Astrocyte (in vitro differentiated cells and primary cell): ENCODE measurements around the gene ETFA. TPM values are rescaled to one million over a fixed set of nuclear protein-coding genes. Genes with fewer than 3 reads are reported as not detected.

ENCODE experiments used
- DNase-seq: peaks from one replicate; pipeline ENCODE4 v3.0.0-alpha.2; 2010; ENCODE audit warnings: low read depth
- FAIRE-seq: peaks from 2 replicates; lab custom pipeline; 2011; peaks lifted over from hg19 to GRCh38; lab: Jason Lieb, UNC
- H2AFZ ChIP-seq: 2 replicates; pipeline ENCODE4 v1.6.0; 2012; ENCODE audit warnings: low read depth, low read length, inconsistent platforms
- H3K27ac ChIP-seq: 2 replicates; pipeline ENCODE4 v1.5.1; 2011; ENCODE audit warnings: low read depth, low read length, inconsistent platforms
- H3K27me3 ChIP-seq: 2 replicates; pipeline ENCODE4 v1.6.0; 2011; ENCODE audit warnings: low read length, inconsistent platforms; ENCODE audit not compliant: insufficient read depth
- H3K36me3 ChIP-seq: 2 replicates; pipeline ENCODE4 v1.5.1; 2011; ENCODE audit warnings: low read length, inconsistent platforms; ENCODE audit not compliant: insufficient read depth
- H3K4me1 ChIP-seq: 2 replicates; pipeline ENCODE4 v1.5.1; 2011; ENCODE audit warnings: low read length, inconsistent platforms; ENCODE audit not compliant: insufficient read depth
- H3K4me2 ChIP-seq: 2 replicates; pipeline ENCODE4 v1.6.0; 2012; ENCODE audit warnings: low read length, inconsistent platforms
- H3K4me3 ChIP-seq: 2 replicates; pipeline ENCODE4 v1.5.1; 2011; ENCODE audit warnings: low read depth, mild to moderate bottlenecking, low read length, inconsistent platforms; ENCODE audit not compliant: insufficient read depth
- H3K79me2 ChIP-seq: 2 replicates; pipeline ENCODE4 v1.6.0; 2012; ENCODE audit warnings: mild to moderate bottlenecking, low read length, inconsistent platforms; ENCODE audit not compliant: insufficient read depth
- H3K9ac ChIP-seq: 2 replicates; pipeline ENCODE4 v1.6.0; 2012; ENCODE audit warnings: mild to moderate bottlenecking, low read length, inconsistent platforms
- H3K9me3 ChIP-seq: 2 replicates; pipeline ENCODE4 v1.5.1; 2012; ENCODE audit warnings: low read depth, mild to moderate bottlenecking, low read length, inconsistent platforms; ENCODE audit not compliant: insufficient read depth
- H4K20me1 ChIP-seq: 2 replicates; pipeline ENCODE4 v1.6.0; 2012; ENCODE audit warnings: low read length, inconsistent platforms; ENCODE audit not compliant: insufficient read depth
- H3K27ac Mint-ChIP-seq: one replicate; pipeline ENCODE4 v1.8.0; 2021; ENCODE audit warnings: mild to moderate bottlenecking, mixed read lengths; ENCODE audit not compliant: unreplicated experiment
- H3K27me3 Mint-ChIP-seq: one replicate; pipeline ENCODE4 v1.8.0; 2021; ENCODE audit warnings: low read depth, mixed read lengths; ENCODE audit not compliant: unreplicated experiment
- H3K36me3 Mint-ChIP-seq: one replicate; pipeline ENCODE4 v1.8.0; 2021; ENCODE audit warnings: low read depth, mixed read lengths; ENCODE audit not compliant: unreplicated experiment
- H3K4me1 Mint-ChIP-seq: one replicate; pipeline ENCODE4 v1.8.0; 2021; ENCODE audit warnings: low read depth, mixed read lengths; ENCODE audit not compliant: unreplicated experiment
- H3K4me3 Mint-ChIP-seq: one replicate; pipeline ENCODE4 v1.8.0; 2021; ENCODE audit warnings: mild to moderate bottlenecking, moderate library complexity, mixed read lengths; ENCODE audit not compliant: unreplicated experiment
- H3K9me3 Mint-ChIP-seq: one replicate; pipeline ENCODE4 v1.8.0; 2021; ENCODE audit warnings: mild to moderate bottlenecking, mixed read lengths; ENCODE audit not compliant: unreplicated experiment
- CTCF ChIP-seq: IDR thresholded peaks from 2 replicates; pipeline ENCODE4 v1.5.1; 2011; ENCODE audit warnings: low read depth, mild to moderate bottlenecking, inconsistent platforms, low read length, moderate library complexity; ENCODE audit not compliant: insufficient read depth
- EZH2 ChIP-seq: IDR thresholded peaks from 2 replicates; pipeline ENCODE4 v1.6.1; 2012; ENCODE audit warnings: mild to moderate bottlenecking, low read length, inconsistent platforms; ENCODE audit not compliant: insufficient read depth
- total RNA-seq: library from RNA; stranded (reverse); gene quantifications from 2 replicates; pipeline ENCODE4 v1.2.1, GENCODE V29; 2021

ETFA gene
- total RNA-seq, 1 donor from 2014 or later, result 126 TPM

- no peaks in the 10 kb centered on the region for H4K20me1 ChIP-seq
- TF ChIP-seq EZH2 (no peak), CTCF (no peak)
- DNase-seq (no peak), FAIRE-seq (no peak)
- no peaks in the 10 kb centered on the region for H3K4me1 ChIP-seq
- peaks cover 11% of the 10 kb centered on the region for H3K9me3 ChIP-seq
- H3K4me2 ChIP-seq, result no peak overlapping the region
- no peaks in the 10 kb centered on the region for H3K79me2 ChIP-seq
- Mint-ChIP-seq H3K36me3 (peaks cover 56% of the 10 kb centered on the region), H3K4me3 (no peak overlapping the region), H3K27ac (no peak overlapping the region), H3K9me3 (peaks cover 20% of the 10 kb centered on the region), H3K27me3 (no peaks in the 10 kb centered on the region), H3K4me1 (no peaks in the 10 kb centered on the region)
- no peak overlapping the region for H3K9ac ChIP-seq
- H3K4me3 ChIP-seq, result no peak overlapping the region
- H2AFZ ChIP-seq, result no peak overlapping the region
- peaks cover 10% of the 10 kb centered on the region for H3K36me3 ChIP-seq
- H3K27ac ChIP-seq, result no peak overlapping the region
- no peaks in the 10 kb centered on the region for H3K27me3 ChIP-seq
Measured at GRCh38 chr15:76260246-76260938, 50.9 kb downstream of the ETFA start.

DNA sequence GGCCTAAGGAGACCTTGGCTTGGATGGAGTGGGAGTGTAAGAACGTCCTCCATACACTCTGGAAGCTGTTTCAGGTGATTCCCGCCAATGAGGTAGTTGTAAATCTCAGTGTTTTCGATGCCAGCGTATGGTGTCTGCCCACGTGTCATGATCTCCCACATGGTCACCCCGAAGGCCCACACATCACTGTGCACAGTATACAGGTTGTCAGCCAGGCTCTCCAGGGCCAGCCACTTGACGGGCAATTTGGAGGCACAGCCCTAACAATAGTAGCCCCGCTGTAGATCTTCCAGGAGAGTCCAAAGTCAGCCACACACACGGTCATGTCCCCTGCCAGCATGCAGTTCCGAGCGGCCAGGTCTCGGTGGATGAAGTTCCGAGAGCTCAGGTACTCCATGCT is 51.9 kb downstream of the ETFA start:
- H3K27ac ChIP-seq, result no peak overlapping the region
- peaks cover 10% of the 10 kb centered on the region for H3K36me3 ChIP-seq
- FAIRE-seq (no peak), DNase-seq (no peak)
- H3K9me3 ChIP-seq, result peaks cover 11% of the 10 kb centered on the region
- no peaks in the 10 kb centered on the region for H3K4me1 Mint-ChIP-seq
- no peak overlapping the region for H3K4me3 Mint-ChIP-seq
- H3K4me1 ChIP-seq, result no peaks in the 10 kb centered on the region
- H3K27ac Mint-ChIP-seq, result no peak overlapping the region
- no peaks in the 10 kb centered on the region for H3K79me2 ChIP-seq
- no peaks in the 10 kb centered on the region for H4K20me1 ChIP-seq
- H3K9ac ChIP-seq, result no peak overlapping the region
- H3K9me3 Mint-ChIP-seq, result peaks cover 20% of the 10 kb centered on the region
- H3K4me2 ChIP-seq, result no peak overlapping the region
- H3K4me3 ChIP-seq, result no peak overlapping the region
- H3K27me3 ChIP-seq, result no peaks in the 10 kb centered on the region
- H3K27me3 Mint-ChIP-seq, result no peaks in the 10 kb centered on the region
- H3K36me3 Mint-ChIP-seq, result peaks cover 47% of the 10 kb centered on the region
- no peak for TF ChIP-seq CTCF
- no peak for TF ChIP-seq EZH2
- no peak overlapping the region for H2AFZ ChIP-seq

GRCh38 chr15:76258460-76258859 is 52.8 kb downstream of the ETFA start:
- Mint-ChIP-seq H3K36me3 (peaks cover 39% of the 10 kb centered on the region), H3K4me3 (no peak overlapping the region), H3K4me1 (peaks cover 2% of the 10 kb centered on the region), H3K27me3 (no peaks in the 10 kb centered on the region), H3K27ac (no peak overlapping the region), H3K9me3 (peaks cover 15% of the 10 kb centered on the region)
- no peak for FAIRE-seq
- Histone ChIP-seq H3K9me3 (peaks cover 8% of the 10 kb centered on the region), H3K4me3 (no peak overlapping the region), H3K4me1 (no peaks in the 10 kb centered on the region), H3K36me3 (peaks cover 7% of the 10 kb centered on the region), H3K27ac (no peak overlapping the region), H3K27me3 (no peaks in the 10 kb centered on the region), H2AFZ (no peak overlapping the region), H4K20me1 (no peaks in the 10 kb centered on the region), H3K9ac (no peak overlapping the region), H3K79me2 (no peaks in the 10 kb centered on the region), H3K4me2 (no peak overlapping the region)
- TF ChIP-seq EZH2 (no peak), CTCF (no peak)
- DNase-seq, result no peak
